GM19023 (cell line): Measurements from ENCODE around the gene BEGAIN.

ENCODE experiments used
- ATAC-seq: cut with Tn5 transposase; IDR thresholded peaks from one replicate; pipeline ENCODE4 v1.9.1; 2021; ENCODE audit warnings: mild to moderate bottlenecking, moderate library complexity; ENCODE audit not compliant: unreplicated experiment

The BEGAIN gene

GRCh38 chr14:100570726-100571454 is 16.3 kb downstream of the BEGAIN start:
- no peak for ATAC-seq

GRCh38 chr14:100569734-100570286 is 17.4 kb downstream of the BEGAIN start:
- ATAC-seq, result no peak

- no peak for ATAC-seq
These were observed 18.1 kb downstream of the BEGAIN start for GRCh38 chr14:100568998-100569733.

GRCh38 chr14:100568164-100568997 is 18.8 kb downstream of the BEGAIN start:
- no peak for ATAC-seq

GRCh38 chr14:100567877-100568163 is 19.4 kb downstream of the BEGAIN start:
- no peak for ATAC-seq

- no peak for ATAC-seq
These were observed 20.0 kb downstream of the BEGAIN start for GRCh38 chr14:100567009-100567876.

GRCh38 chr14:100566586-100566985 is 20.6 kb downstream of the BEGAIN start:
- ATAC-seq, result no peak

- no peak for ATAC-seq
These were observed 21.1 kb downstream of the BEGAIN start for GRCh38 chr14:100566119-100566518.

- no peak for ATAC-seq
These were observed 21.6 kb downstream of the BEGAIN start for GRCh38 chr14:100565650-100566049.

- ATAC-seq, result no peak
These were observed 22.7 kb downstream of the BEGAIN start for GRCh38 chr14:100564512-100564911.

GRCh38 chr14:100562751-100563150 is 24.5 kb downstream of the BEGAIN start:
- ATAC-seq, result no peak

GRCh38 chr14:100561005-100561404 is 26.2 kb downstream of the BEGAIN start:
- ATAC-seq, result no peak

- no peak for ATAC-seq
These were observed 26.7 kb downstream of the BEGAIN start for GRCh38 chr14:100560471-100560870.

- ATAC-seq, result no peak
These were observed 27.8 kb downstream of the BEGAIN start for GRCh38 chr14:100559455-100559854.

- no peak for ATAC-seq
These were observed 28.3 kb downstream of the BEGAIN start for GRCh38 chr14:100558966-100559365.

GRCh38 chr14:100558226-100558625 is 29.0 kb downstream of the BEGAIN start:
- no peak for ATAC-seq

- no peak for ATAC-seq
These were observed 29.6 kb downstream of the BEGAIN start for GRCh38 chr14:100557658-100558057.

- no peak for ATAC-seq
These were observed 30.2 kb downstream of the BEGAIN start for GRCh38 chr14:100556936-100557505.

GRCh38 chr14:100556140-100556475 is 31.1 kb downstream of the BEGAIN start:
- ATAC-seq, result no peak

- no peak for ATAC-seq
These were observed 31.6 kb downstream of the BEGAIN start for GRCh38 chr14:100555436-100556139.
